Stimulated activated CD4-positive, alpha-beta T cell treated with anti-CD3 and anti-CD28 coated beads, Interleukin-1b, Interleukin-23, amount 100 ng/mL, for 24 hours (primary cell): ENCODE data around the gene SPHKAP.
"Not testable (repeated sequence)": the region's sequence is repeated elsewhere in the genome, so short reads cannot be mapped to it uniquely, and the experiment has no call there.

Experiments
- DNase-seq, 4 experiments: peaks; one replicate each; pipeline ENCODE4 v3.0.0-alpha.2; 2020; ENCODE audit warnings: low read depth in 4 of 4, low spot score in 1 of 4

SPHKAP gene

DNA sequence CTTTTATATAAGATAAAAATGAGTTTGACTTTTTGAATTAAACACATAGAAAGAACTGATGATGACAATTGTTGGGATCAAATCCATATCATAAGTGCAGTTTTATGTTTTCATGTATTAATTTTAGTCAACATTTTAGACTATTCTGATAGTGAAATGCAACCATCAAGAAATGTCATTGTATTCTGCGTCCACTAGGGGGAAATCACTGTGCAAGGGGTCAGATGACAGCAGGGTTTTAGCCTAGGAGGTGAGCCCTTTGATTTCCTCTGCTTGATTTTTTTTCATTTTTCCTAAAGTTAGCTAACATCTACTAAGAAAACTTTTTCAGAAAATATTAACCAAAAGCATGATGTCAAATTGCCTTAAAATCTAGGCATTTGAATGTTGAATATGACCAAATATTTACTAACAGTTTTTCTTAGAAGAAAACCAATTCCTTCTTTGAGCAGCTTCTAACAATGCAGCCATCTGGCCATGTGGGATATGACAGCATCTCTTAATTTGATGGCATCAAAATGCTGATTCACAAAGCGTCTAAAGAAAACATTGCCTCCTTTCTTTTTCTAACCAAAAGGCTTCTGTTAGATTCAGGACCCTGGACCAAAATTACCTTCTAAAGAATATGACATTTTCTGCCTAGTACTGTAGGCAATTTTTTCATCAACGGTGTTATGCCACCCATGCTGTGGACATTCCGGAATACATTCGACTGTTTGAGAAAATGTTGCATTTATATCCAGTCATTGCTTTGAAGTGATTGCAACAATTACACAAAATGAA is 141.5 kb downstream of the SPHKAP start:
- no peak for DNase-seq

- no peak for DNase-seq
Observed at GRCh38 chr2:228038967-228039366, 142.5 kb downstream of the SPHKAP start.

DNA sequence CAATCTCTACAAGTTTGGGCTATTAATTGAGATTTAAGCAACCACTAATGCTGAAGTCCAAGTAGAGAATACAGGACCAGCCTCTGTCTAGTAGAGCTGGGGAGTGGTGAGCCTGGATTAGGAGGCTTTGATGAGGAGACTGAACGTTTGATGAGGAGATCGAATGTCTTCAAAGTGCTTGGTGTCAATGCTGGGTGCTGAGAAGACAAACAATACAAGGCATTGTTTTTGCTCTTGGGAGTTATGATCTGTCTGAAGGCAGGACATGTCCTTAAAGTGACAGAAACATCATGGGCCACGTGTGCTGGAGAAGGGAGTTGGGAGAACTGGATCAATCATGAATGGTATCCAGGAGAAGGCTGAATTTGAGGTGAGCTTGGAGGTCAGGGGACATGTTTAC is 143.6 kb downstream of the SPHKAP start:
- no peak for DNase-seq

DNA sequence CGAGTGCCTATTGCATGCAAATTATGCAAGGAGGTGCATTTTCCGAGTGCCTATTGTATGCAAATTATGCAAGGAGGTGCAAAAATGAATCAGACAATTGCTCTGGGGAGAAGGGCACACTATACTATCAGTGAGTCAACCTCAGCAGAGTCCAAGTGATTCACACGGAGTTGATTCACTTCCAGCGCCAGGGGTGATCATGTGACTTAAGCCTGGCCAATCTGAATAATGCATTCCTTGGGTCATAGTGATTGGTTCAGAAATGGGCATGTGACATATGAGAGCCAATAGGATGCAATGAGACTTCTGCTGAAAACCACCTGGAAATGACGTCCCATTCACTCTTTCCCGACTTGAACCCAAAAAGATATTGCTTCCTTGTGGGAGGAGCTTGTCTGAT is 157.9 kb downstream of the SPHKAP start:
- DNase-seq = no peak

DNA sequence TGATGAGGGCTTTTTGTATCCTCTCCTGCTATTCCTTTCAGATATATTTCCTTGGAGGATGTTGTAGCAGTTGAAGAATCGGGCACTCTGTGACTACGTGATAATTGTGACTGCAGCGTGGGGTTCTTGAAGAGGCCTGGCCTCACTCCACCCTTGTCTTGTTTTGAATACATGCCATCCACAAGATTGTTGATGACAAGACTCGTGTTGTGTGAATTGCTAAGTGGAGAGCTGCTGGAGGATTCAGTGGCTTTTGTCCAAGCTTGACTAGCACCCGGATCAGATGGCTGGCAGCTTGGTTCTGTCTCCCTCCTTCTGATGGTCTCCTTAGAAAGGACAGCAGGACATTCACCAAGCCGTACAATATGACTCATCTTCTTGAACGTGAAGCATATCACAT is 163.2 kb downstream of the SPHKAP start:
- no peak for DNase-seq

DNA sequence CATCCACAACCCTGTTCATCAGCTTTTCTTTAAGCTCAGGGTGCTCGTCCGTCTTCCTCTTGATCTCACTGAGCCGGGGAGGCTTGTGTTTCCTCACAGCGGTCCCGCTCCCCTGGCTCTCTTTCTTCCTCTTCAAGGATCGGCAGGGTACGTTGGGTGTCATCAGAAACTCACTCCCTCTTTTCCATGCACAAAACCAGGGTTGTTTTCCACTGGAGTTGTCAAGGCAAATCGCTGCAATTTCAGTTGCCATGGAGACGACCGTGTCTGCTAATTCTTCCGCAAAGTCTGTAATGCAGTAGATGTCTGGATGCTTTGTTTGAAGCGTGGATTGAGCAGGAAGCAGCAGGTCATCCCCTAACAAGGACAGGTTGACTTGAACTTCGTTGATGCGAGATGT is 163.7 kb downstream of the SPHKAP start:
- no peak for DNase-seq

DNA sequence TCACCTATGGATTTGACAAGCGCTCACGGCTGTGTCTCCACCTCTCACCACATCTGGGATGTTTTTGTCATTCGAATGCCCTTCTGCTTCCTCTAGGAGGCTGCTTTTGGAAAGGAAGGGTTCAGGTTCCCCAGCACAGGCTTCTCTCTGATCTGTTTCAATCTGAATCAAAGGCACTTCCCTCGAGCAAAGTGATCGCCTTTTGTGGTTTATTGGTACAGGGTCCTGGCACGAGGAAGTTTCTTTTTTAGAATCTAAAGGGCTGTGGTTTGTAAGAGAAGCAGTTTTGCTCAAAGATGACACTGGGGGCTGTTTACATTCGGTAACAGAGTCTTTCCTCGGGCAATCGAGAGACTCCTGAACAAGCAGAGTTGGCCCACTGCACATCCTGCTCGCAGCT is 165.1 kb downstream of the SPHKAP start:
- DNase-seq = no peak

DNA sequence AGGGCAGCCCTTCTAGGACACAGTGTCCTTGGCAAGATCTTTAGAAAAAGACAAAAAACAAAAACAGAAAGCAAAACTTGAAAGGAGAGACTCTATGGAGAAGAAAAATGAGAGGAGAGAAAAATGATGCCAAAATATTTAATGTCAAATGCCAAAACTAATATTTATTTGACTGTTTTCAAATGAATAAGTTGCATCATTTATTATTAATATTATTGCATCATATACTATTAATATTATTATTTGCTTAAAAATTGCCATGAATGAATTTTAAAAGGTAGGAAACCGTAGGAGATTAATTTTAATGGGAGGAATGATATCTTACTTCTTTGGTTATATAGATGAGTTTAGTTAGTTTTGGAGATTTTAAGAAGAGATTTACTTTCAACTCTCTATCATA is 165.7 kb downstream of the SPHKAP start:
- no peak for DNase-seq

DNA sequence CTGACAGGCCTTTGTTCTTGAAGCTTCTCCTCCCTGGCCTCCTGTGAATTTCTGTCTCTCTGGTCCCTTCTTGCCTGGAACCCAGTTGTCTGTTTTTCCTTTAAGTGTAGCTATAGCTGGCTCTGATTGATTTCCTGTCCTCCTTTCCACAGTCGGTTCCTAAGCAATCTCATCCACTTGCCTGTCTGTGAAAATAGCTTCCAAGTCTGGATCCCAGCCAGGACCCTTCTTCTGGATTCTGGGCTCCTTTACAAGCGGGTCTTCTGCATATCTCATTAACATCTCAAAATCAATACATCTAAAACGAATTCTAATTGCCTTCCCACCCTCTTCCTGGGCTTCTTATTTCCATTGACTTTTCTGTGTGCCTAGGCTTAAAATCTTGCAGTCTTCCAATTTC is 185.1 kb downstream of the SPHKAP start:
- no peak for DNase-seq

GRCh38 chr2:227990937-227991336 is 190.6 kb downstream of the SPHKAP start:
- DNase-seq = no peak

- DNase-seq = no peak
Observed at GRCh38 chr2:227973241-227973640, 208.2 kb downstream of the SPHKAP start.

DNA sequence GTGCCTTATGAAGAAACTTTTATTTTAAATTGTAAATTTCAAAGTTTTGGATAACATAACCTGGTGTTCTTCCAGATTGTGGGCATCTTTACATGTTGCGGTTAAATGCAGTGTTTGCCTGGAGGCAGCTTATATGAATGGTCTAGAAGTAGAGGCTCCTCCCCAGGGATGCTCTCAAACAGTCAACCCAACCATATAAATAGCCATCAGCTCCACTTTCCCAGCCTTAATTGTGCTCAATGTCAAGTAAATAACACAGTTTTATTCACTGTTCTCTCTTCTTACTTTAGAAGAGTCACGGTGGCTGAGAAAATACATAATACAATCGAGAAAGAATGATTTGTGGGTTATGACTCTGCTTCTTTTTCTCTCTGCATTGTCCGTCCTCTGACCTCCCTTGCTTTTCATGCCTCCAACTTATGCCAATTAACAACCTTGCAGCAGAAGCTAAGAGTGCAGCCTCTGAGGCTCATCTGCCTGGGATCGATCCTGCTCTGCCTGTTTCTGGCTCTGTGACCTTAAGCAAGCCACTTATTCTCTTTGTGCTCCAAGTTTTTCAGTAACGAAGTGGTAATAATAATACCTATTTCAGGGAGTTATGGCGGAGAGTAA is 209.8 kb downstream of the SPHKAP start:
- DNase-seq = no peak

GRCh38 chr2:227960317-227960716 is 221.2 kb downstream of the SPHKAP start:
- no peak for DNase-seq

GRCh38 chr2:227942965-227943364 is 238.5 kb downstream of the SPHKAP start:
- no peak for DNase-seq

- no peak for DNase-seq
Observed at GRCh38 chr2:227942021-227942420, 239.5 kb downstream of the SPHKAP start.

GRCh38 chr2:227939271-227940027 is 242.0 kb downstream of the SPHKAP start:
- DNase-seq = no peak

DNA sequence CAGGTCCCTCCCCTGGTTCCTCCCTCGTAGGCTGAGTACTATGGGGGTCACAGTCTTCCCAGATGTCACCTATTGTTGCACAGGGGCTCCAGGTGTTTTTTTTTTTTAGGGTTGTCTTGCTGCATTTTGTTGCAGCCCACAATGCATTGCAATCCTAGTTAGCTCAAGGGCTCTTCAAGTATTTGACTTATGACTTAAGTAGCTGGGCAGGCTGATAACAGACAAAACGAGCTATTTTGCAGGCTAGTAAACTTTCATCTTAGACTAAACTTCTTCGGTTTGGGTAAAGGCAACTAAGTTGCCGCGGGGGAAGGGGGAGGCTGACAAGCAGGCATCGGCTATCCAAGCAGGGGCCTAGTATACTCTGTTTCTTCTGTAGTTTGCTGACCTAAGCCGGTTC is 245.2 kb downstream of the SPHKAP start:
- not testable (repeated sequence) for DNase-seq

DNA sequence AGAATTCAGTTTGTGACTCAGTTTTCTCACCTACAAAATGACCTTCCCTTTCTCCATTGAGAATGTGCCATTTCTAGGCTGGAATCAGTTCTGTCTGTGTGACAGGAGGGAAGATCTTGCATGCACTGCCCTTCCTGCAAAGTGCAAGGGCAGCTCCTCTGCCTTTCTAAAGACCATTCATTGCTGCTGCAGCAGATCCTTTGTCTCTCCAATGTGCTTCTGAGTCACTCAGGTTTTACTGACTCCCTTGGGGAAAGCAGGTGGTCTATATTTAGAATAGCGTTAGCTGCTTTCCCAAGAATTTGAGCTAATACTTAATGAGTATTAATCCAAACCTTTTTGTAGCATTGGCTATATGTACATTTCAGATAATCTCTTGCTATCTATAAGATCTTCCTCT is 247.6 kb downstream of the SPHKAP start:
- DNase-seq = no peak

GRCh38 chr2:227932403-227932802 is 249.1 kb downstream of the SPHKAP start:
- no peak for DNase-seq

DNA sequence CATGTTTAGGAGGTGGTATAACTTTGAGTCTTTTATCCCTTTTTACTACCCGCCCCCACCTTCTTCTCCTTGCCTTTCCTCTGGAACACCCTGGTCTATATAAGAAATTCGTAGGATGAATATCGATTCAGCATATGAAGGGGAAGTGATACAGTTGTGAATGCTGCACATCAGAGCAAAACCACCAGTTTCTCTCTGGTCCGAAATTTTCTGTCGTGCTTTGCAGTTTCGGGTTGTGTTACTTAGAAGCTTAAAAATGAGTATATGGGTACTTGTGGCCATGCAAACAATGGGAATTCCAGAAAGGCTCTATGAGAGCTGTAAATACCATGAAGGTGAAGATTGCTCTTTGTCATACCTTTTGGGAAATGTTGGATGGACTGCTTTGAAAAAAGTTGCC is 249.5 kb downstream of the SPHKAP start:
- no peak for DNase-seq
